ENCODE results near the gene TMEM185B. TPM values are rescaled to one million over a fixed set of nuclear protein-coding genes. Genes with fewer than 3 reads are reported as not detected.
A peak's percentile ranks its signal among the peaks of the same experiment; 100 is the strongest.

TMEM185B gene
- polyA plus RNA-seq, 1 donor from 2014 or later = 29.1 TPM

DNA sequence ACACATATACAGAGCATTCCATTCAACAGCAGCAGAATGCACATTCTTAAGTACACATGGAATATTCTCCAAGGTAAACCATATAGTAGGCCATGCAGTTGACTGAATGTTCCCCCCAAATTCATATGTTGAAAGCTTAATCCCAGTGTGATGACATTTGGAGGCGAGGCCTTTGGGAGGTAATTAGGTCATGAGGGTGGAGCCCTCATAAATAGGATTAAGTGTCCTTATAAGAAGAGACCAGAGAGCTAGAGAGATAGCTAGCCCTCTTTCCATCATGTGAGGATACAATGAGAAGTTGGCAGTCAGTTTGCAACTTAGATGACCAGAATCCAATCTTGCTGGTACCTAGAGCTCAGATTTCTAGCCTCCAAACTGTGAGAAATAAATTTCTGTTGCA is 27.6 kb downstream of the TMEM185B start:
- peaks cover 2% of the 10 kb centered on the region for H3K27me3 Mint-ChIP-seq
- H3K9me3 Mint-ChIP-seq = peaks cover 7 to 26% (median 10%) of the 10 kb centered on the region in 3 donors
- no peaks in the 10 kb centered on the region for H3K4me1 Mint-ChIP-seq
- no peak overlapping the region for H3K27ac Mint-ChIP-seq
- H3K36me3 Mint-ChIP-seq = peaks cover 8% of the 10 kb centered on the region
- H3K4me3 Mint-ChIP-seq = no peak overlapping the region

DNA sequence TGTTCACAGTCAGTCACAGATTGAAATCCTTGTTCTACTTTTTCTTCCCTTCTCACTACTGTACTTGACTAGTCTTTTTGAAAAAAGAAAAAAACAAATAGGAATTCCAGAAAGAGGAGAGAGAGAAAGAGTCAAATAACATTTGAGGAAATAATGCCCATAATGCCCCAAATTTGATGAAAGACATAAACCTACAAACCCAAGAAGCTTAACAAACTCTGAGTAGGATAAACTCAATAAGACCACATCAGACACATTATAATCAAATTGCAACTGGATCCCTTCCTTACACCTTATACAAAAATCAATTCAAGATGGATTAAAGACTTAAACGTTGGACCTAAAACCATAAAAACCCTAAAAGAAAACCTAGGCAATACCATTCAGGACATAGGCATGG is 30.9 kb downstream of the TMEM185B start:
- Mint-ChIP-seq H3K36me3 (peaks cover 4% of the 10 kb centered on the region), H3K27me3 (no peaks in the 10 kb centered on the region), H3K4me1 (no peaks in the 10 kb centered on the region), H3K9me3 (peaks cover 5 to 26% (median 10%) of the 10 kb centered on the region in 3 donors), H3K4me3 (no peak overlapping the region), H3K27ac (no peak overlapping the region)

DNA sequence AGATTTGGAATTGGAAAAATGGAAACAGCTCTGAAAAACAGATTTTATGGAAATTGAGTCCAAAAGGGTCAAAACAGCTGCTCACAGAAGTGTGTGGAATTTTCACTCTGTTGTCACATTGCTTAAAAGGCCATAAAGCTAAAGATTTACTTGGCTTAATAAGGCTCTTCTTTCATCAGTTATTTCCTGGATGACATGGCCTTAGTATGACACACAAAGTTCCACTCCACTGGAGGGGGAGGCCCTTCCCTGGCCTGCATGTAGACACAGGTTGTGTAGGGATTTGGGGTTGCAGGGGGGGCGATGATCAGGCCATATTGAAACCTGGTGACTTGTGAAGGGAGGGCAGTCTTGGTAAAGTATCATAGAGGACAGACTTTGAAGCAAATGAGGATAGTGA is 34.0 kb downstream of the TMEM185B start:
- no peaks in the 10 kb centered on the region for H3K4me1 Mint-ChIP-seq
- H3K4me3 Mint-ChIP-seq = no peak overlapping the region
- H3K27me3 Mint-ChIP-seq = no peaks in the 10 kb centered on the region
- H3K27ac Mint-ChIP-seq = no peak overlapping the region
- H3K36me3 Mint-ChIP-seq = peaks cover 2% of the 10 kb centered on the region
- H3K9me3 Mint-ChIP-seq = peaks cover 5 to 22% (median 10%) of the 10 kb centered on the region in 3 donors

DNA sequence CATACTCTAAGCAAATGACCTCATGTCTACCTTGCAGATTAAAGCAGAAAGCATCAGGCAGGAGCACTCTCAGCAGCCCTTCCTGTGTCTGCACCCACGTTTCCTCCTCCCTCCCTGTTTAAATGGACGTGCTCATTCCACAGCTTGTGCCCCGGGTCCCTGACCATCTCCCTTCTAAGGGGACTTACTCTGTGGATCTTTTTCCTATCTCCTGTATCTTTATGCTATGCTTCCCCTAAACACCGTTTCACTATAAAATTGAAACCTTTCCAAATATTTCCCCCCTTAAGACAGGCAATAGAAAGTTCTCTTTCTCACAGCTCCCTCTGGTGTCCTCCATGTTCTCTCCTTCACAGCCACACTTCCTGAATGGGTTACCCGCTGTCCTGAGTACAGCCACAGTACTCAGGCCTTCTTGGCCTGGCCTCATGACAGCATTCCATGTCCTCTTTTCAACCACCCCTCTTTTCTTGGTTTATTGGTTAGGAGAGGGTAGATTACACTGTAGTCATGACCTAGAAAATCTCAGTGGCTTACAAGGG is 41.1 kb downstream of the TMEM185B start:
- Mint-ChIP-seq H3K27ac (peak overlapping the region in 2 of 3 donors; percentile 48 to 75), H3K27me3 (no peaks in the 10 kb centered on the region), H3K4me1 (peaks cover 9 to 21% (median 14%) of the 10 kb centered on the region in 3 donors), H3K36me3 (peaks cover 2% of the 10 kb centered on the region), H3K4me3 (peak overlapping the region; percentile 0 to 89 (median 70)), H3K9me3 (no peaks in the 10 kb centered on the region)

DNA sequence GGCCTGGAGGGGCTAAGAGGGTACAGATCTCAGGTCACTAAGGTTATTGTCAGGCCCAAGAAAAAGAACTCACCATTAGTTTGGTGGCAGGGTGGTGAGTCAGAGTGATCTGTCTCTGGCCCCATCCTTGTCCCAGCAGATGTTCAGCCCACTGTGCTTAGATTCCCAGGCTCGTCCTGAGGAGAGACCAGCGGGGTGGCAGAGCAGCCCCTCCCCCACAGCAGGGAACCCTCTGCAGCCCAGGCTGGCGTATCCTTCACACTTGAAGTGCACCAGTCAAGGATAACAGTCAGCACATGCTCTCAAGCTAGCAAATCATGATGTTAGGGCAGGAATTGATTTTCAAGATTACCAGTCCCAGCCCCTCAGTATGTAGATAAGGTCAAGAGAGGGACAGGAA is 43.1 kb downstream of the TMEM185B start:
- Mint-ChIP-seq H3K27ac (peak overlapping the region in 1 of 3 donors; percentile 39), H3K27me3 (no peaks in the 10 kb centered on the region), H3K4me1 (peaks cover 15 to 35% (median 22%) of the 10 kb centered on the region in 3 donors), H3K4me3 (no peak overlapping the region), H3K9me3 (no peaks in the 10 kb centered on the region), H3K36me3 (peaks cover 2% of the 10 kb centered on the region)

DNA sequence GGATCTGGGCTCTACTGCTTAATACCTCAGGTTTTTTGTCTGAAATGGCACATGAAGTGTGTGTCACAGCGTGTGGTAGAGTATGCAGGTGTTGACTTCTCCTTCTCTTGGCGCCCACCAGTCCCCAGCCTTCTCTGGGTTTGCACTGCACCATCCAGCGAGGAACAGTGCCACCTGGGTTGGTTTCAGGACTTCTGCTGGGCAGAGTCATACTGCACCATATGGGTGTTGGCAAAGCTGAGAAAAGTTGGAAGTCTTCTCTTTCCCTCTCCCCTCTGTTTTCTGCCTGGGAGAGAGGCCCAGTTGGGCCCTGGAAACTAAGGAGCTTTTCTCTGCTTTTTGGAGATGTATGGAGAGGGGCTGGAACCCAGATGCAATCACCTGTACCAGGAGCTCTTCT is 43.8 kb downstream of the TMEM185B start:
- H3K9me3 Mint-ChIP-seq = no peaks in the 10 kb centered on the region
- no peak overlapping the region for H3K27ac Mint-ChIP-seq
- H3K36me3 Mint-ChIP-seq = peaks cover 2% of the 10 kb centered on the region
- H3K27me3 Mint-ChIP-seq = no peaks in the 10 kb centered on the region
- H3K4me3 Mint-ChIP-seq = no peak overlapping the region
- peaks cover 18 to 36% (median 23%) of the 10 kb centered on the region in 3 donors for H3K4me1 Mint-ChIP-seq

DNA sequence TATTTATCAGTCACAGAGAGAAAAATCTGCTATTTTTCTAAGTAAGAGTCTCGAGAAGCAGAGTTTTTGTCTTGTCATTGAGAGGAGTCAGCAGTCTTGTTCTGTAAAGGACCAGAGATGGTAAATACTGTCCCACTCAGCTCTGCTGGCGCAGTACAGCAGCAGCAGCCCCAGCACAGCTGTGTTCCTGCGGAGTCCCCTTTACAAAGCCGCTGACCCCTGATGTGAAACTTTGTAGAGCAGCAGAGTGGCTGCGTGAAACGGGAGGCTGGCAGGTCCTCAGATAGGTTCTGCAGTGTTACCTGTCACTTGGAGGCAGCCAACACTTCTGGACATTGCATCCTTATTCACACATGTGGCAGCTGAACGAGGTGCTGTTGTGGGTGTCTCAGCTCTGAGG is 45.2 kb downstream of the TMEM185B start:
- Mint-ChIP-seq H3K4me1 (peaks cover 18 to 36% (median 23%) of the 10 kb centered on the region in 3 donors), H3K27ac (peak overlapping the region; percentile 91 to 93 (median 92)), H3K36me3 (no peaks in the 10 kb centered on the region), H3K4me3 (peak overlapping the region; percentile 12 to 98 (median 82)), H3K9me3 (no peaks in the 10 kb centered on the region), H3K27me3 (no peaks in the 10 kb centered on the region)

DNA sequence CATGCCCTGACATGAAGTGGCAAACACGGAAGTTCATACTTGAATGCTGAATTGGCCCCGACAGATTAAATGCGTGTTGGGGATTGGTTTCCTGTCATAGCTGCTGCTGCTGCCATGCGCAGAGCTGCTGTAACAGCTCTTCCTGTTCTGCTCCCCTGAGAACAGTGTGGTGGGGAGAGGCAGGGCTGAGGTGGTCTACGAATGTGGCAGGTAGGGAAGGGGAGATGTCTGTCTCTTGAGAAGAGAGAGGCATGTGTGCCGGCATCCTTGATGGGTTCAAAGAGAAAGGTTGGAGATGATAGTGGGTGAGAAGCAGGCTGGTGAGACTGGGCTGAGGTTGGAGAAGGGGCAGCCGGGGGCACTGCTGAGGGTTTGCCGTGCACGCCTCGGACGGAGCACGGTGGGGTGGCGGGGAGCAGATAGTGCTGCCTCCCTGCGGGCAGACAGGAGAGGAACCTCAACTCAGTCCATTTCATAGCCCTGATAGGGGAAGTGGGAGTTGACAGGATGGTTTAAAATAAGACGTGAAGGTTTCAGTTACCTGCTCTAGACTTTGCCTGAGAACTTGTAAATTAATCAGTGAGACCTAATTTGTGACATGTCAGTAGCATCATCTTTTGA is 46.1 kb downstream of the TMEM185B start:
- Mint-ChIP-seq H3K27me3 (no peaks in the 10 kb centered on the region), H3K27ac (peak overlapping the region; percentile 91 to 99 (median 93)), H3K36me3 (no peaks in the 10 kb centered on the region), H3K4me1 (peaks cover 15 to 35% (median 21%) of the 10 kb centered on the region in 3 donors), H3K4me3 (peak overlapping the region; percentile 87 to 98 (median 96)), H3K9me3 (no peaks in the 10 kb centered on the region)

DNA sequence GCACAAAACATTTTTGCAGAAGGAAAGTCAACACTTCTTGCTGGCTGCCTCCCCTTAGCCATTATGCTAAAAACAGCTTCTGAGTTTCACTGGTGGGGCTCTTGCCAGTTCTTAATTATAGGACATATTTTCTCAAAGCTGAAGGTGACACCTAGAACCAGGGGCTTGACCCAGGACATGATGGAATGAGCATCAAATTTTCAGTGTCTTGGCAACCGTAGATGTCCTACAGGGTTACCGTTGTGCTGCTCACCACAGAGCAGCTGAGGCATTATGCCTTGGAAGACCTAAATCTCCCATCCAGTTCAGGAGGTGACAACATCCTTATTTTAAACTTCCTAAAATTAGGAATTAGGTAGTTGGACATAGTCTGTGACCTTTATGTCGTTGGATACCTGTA is 46.7 kb downstream of the TMEM185B start:
- Mint-ChIP-seq H3K4me1 (peaks cover 11 to 29% (median 19%) of the 10 kb centered on the region in 3 donors), H3K4me3 (peak overlapping the region; percentile 87 to 98 (median 96)), H3K27me3 (no peaks in the 10 kb centered on the region), H3K36me3 (no peaks in the 10 kb centered on the region), H3K27ac (peak overlapping the region; percentile 91 to 99 (median 93)), H3K9me3 (no peaks in the 10 kb centered on the region)

DNA sequence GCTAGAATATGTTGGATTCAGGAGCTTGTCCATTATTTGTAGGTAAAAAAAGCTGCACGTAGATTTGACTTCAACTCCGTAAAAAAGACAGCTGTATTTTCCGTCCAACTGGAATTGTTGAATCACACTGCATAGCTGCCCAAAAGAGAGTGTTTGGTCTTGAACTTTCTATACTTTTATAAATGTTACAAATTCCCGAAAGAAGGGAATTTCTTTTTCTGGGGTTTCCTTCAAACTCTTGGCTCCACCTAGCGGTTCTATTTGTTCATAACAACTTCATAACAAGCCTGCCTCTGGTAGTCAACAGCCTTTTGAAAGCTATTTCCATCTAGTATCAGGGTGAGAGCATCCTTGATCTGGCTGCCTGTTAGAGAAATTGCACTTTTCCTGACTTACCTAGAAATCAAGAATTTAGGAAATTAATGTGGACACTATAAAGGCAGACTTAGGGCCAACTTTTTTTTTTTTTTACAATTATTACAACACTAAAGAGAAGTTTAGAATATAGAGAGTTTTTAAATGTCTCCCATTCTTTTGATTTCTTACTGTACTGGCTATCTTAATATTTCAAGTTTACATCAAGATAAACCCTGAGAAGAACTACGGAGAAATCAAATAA is 48.1 kb downstream of the TMEM185B start:
- Mint-ChIP-seq H3K27me3 (no peaks in the 10 kb centered on the region), H3K36me3 (no peaks in the 10 kb centered on the region), H3K9me3 (no peaks in the 10 kb centered on the region), H3K4me3 (peak overlapping the region in 2 of 4 donors; percentile 25 to 51), H3K27ac (peak overlapping the region in 1 of 3 donors; percentile 76), H3K4me1 (peaks cover 11 to 28% (median 17%) of the 10 kb centered on the region in 3 donors)

Other genes with a start within 250 kb of the TMEM185B start
- 3.9 TPM for gene EPB41L5, start 210.3 kb downstream of the TMEM185B start, polyA plus RNA-seq
- 81.7 TPM for gene RALB, start 29.5 kb upstream of the TMEM185B start, polyA plus RNA-seq
- not detected for gene INHBB, start 122.7 kb upstream of the TMEM185B start, polyA plus RNA-seq